ENCODE results near the gene TTLL10. TPM values are rescaled to one million over a fixed set of nuclear protein-coding genes. Genes with fewer than 3 reads are reported as not detected.

TTLL10 gene
- total and polyA plus RNA-seq, 2 of the 4 experiments (the other 2 are of a cell fraction) = not detected

- ChIA-PET POLR2A (ENCODE audit: unreplicated experiment) (no interaction called here), CTCF (no interaction called here)
- Histone ChIP-seq H3K27ac (ENCODE audit: insufficient read depth, low read length) (no peak overlapping the region), H3K9me3 (ENCODE audit: control insufficient read depth, insufficient read depth, low read length) (no peaks in the 10 kb centered on the region), H3K4me1 (ENCODE audit: control insufficient read depth, insufficient read depth, low read length) (peaks cover 17% of the 10 kb centered on the region), H3K23ac (ENCODE audit: low read depth, low read length) (no peak overlapping the region), H3K18ac (ENCODE audit: low read depth, low read length) (no peak overlapping the region), H3K4ac (ENCODE audit: low read depth, low read length) (no peak overlapping the region), H3K9ac (ENCODE audit: low read depth, low read length) (no peak overlapping the region), H2BK120ac (ENCODE audit: low read depth, low read length) (0 out of 2 replicates have a peak overlapping the region, but pooled peaks have one; percentile 4), H3K4me2 (ENCODE audit: low read depth, low read length) (no peak overlapping the region), H2BK20ac (ENCODE audit: low read depth, low read length) (no peak overlapping the region), H2BK5ac (ENCODE audit: low read depth, low read length, poor library complexity, severe bottlenecking) (no peak overlapping the region), H3K56ac (ENCODE audit: extremely low read depth, insufficient read depth, low read length) (no peak overlapping the region), H4K20me1 (ENCODE audit: insufficient read depth, low read length) (no peaks in the 10 kb centered on the region), H3K14ac (replicated peaks; ENCODE audit: low read depth, low read length) (no peak overlapping the region), H4K5ac (ENCODE audit: low read depth, low read length) (peak overlapping the region; percentile 43; the same call in 1 of the 2 replicates), H2BK15ac (ENCODE audit: low read depth, low read length) (no peak overlapping the region), H3K36me3 (ENCODE audit: control insufficient read depth, insufficient read depth, low read length) (peaks cover 2% of the 10 kb centered on the region; the same call in 1 of the 2 replicates), H4K91ac (ENCODE audit: insufficient read depth, low read depth, low read length) (no peak overlapping the region), H2AK5ac (ENCODE audit: low read depth, low read length) (no peak overlapping the region), H3K4me3 (ENCODE audit: insufficient read depth, low read depth, low read length) (no peak overlapping the region), H2AK9ac (replicated peaks; ENCODE audit: low read depth, low read length, poor library complexity) (no peak overlapping the region), H3K79me1 (ENCODE audit: low read depth in 1 of 2, low read length in 2 of 2) (peaks cover 0 to 5% of the 10 kb centered on the region in 2 experiments; a peak in 1 of 4 replicates), H2AFZ (replicated peaks; ENCODE audit: low read length, poor library complexity) (peak overlapping the region; percentile 23), H3K27me3 (ENCODE audit: control insufficient read depth, insufficient read depth, low read length) (no peaks in the 10 kb centered on the region), H4K8ac (ENCODE audit: low read depth in 2 of 2, low read length in 2 of 2) (peak overlapping the region in 1 of 2 experiments; percentile 4; a peak in 1 of 4 replicates), H3K9me1 (ENCODE audit: insufficient read depth, low read length) (no peaks in the 10 kb centered on the region)
- 57% methylated on average over 12 of the region's 23 CpGs; no CpG with 5 or more reads in 1 of the 2 experiments for WGBS, 2 experiments (ENCODE audit: extremely low coverage in 2 of 2, insufficient read length in 1 of 2)
- BruUV-seq (replicated peaks) = no TSS peak
- peak; percentile 12; the same call in 1 of the 2 replicates for ATAC-seq (ENCODE audit: low read depth)
- intact Hi-C loops (cut with micrococcal nuclease) = no loop called here
- in situ Hi-C loops (cut with MboI; ENCODE audit: low sequenced_read_pairs) = no loop called here
- no peak for TF ChIP-seq POLR2A (IDR thresholded peaks at IDR 0.05; ENCODE audit: low read depth, low read length)
- TF ChIP-seq, protein P1, sequence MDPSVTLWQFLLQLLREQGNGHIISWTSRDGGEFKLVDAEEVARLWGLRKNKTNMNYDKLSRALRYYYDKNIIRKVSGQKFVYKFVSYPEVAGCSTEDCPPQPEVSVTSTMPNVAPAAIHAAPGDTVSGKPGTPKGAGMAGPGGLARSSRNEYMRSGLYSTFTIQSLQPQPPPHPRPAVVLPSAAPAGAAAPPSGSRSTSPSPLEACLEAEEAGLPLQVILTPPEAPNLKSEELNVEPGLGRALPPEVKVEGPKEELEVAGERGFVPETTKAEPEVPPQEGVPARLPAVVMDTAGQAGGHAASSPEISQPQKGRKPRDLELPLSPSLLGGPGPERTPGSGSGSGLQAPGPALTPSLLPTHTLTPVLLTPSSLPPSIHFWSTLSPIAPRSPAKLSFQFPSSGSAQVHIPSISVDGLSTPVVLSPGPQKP (IDR thresholded peaks at IDR 0.05; ENCODE audit: borderline replicate concordance, low read depth, low read length) = no peak
- no peak for TF ChIP-seq MXI1 (IDR thresholded peaks at IDR 0.05; ENCODE audit: borderline replicate concordance, low read depth, low read length)
- TF ChIP-seq BHLHE40 (IDR thresholded peaks at IDR 0.05; ENCODE audit: low read depth, low read length) = no peak
- no peak for TF ChIP-seq NFE2L2 (IDR thresholded peaks at IDR 0.05; ENCODE audit: low read depth, low read length)
- TF ChIP-seq, protein P2, sequence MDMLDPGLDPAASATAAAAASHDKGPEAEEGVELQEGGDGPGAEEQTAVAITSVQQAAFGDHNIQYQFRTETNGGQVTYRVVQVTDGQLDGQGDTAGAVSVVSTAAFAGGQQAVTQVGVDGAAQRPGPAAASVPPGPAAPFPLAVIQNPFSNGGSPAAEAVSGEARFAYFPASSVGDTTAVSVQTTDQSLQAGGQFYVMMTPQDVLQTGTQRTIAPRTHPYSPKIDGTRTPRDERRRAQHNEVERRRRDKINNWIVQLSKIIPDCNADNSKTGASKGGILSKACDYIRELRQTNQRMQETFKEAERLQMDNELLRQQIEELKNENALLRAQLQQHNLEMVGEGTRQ (IDR thresholded peaks at IDR 0.05; ENCODE audit: low read depth, low read length) = no peak
- no peak for TF ChIP-seq CHD1 (IDR thresholded peaks at IDR 0.05; ENCODE audit: low read depth, low read length)
- no peak for TF ChIP-seq SMC3 (IDR thresholded peaks at IDR 0.05; ENCODE audit: low read depth, low read length)
- TF ChIP-seq MAZ (IDR thresholded peaks at IDR 0.05; ENCODE audit: borderline replicate concordance, low read depth, low read length) = no peak
- TF ChIP-seq, protein P3, sequence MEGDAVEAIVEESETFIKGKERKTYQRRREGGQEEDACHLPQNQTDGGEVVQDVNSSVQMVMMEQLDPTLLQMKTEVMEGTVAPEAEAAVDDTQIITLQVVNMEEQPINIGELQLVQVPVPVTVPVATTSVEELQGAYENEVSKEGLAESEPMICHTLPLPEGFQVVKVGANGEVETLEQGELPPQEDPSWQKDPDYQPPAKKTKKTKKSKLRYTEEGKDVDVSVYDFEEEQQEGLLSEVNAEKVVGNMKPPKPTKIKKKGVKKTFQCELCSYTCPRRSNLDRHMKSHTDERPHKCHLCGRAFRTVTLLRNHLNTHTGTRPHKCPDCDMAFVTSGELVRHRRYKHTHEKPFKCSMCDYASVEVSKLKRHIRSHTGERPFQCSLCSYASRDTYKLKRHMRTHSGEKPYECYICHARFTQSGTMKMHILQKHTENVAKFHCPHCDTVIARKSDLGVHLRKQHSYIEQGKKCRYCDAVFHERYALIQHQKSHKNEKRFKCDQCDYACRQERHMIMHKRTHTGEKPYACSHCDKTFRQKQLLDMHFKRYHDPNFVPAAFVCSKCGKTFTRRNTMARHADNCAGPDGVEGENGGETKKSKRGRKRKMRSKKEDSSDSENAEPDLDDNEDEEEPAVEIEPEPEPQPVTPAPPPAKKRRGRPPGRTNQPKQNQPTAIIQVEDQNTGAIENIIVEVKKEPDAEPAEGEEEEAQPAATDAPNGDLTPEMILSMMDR (conservative IDR thresholded peaks at IDR 0.05; ENCODE audit: low read depth, low read length) = no peak
- TF ChIP-seq RAD21 (IDR thresholded peaks at IDR 0.05; ENCODE audit: low read length) = no peak
- no peak for TF ChIP-seq MAFK (IDR thresholded peaks at IDR 0.05; ENCODE audit: low read depth, low read length)
- TF ChIP-seq RFX5 (IDR thresholded peaks at IDR 0.05; ENCODE audit: low read depth, low read length) = no peak
- no peak for DNase-seq
- dilution Hi-C loops (cut with HindIII; ENCODE audit: low sequenced_read_pairs, unreplicated experiment) = no loop called here
These were observed 67.3 kb downstream of the TTLL10 start for GRCh38 chr1:1240822-1241587.
